HFFc6 (cell line): ENCODE measurements around the gene PHOSPHO1. TPM values are rescaled to one million over a fixed set of nuclear protein-coding genes. Genes with fewer than 3 reads are reported as not detected.

Experiments
- DNase-seq: peaks from one replicate; pipeline ENCODE4 v3.0.0-alpha.2; 2018
- H3K27ac Mint-ChIP-seq: 2 replicates; pipeline ENCODE4 v1.8.0; 2020; ENCODE audit warnings: mild to moderate bottlenecking, mixed read lengths
- H3K27me3 Mint-ChIP-seq: 2 replicates; pipeline ENCODE4 v1.8.0; 2021; ENCODE audit warnings: mild to moderate bottlenecking, moderate library complexity, mixed read lengths; ENCODE audit not compliant: insufficient read depth
- H3K36me3 Mint-ChIP-seq: 2 replicates; pipeline ENCODE4 v1.8.0; 2021; ENCODE audit warnings: low read depth, mixed read lengths
- H3K4me1 Mint-ChIP-seq: 2 replicates; pipeline ENCODE4 v1.8.0; 2020; ENCODE audit warnings: low read depth, mixed read lengths
- H3K4me3 Mint-ChIP-seq: 2 replicates; pipeline ENCODE4 v1.8.0; 2020; ENCODE audit warnings: mild to moderate bottlenecking, moderate library complexity, mixed read lengths
- H3K9me3 Mint-ChIP-seq: 2 replicates; pipeline ENCODE4 v1.8.0; 2020; ENCODE audit warnings: mild to moderate bottlenecking, mixed read lengths
- CTCF ChIP-seq: fragments of 200-600 bp; sonication (generic); IDR thresholded peaks from 2 replicates; pipeline ENCODE4 v1.5.0; 2021; ENCODE audit warnings: antibody characterized with exemption, mild to moderate bottlenecking
- total RNA-seq, 6 experiments: library from RNA; stranded (reverse); fragmentation: NEBNext Ultra II Directional; extraction: Animal tissue kit (Norgen Biotek cat#: 25700); gene quantifications; 2 replicates in 1 of 6; 3 replicates in 5 of 6; pipeline ENCODE4 v1.2.3, GENCODE V29; 2021

The PHOSPHO1 gene
- total RNA-seq, 6 experiments from 2014 or later = 0.13 to 0.17 (median 0.17) TPM; not detected in 3

- Mint-ChIP-seq H3K4me1 (peaks cover 6% of the 10 kb centered on the region; the same call in 1 of the 2 replicates), H3K4me3 (no peak overlapping the region), H3K27ac (no peak overlapping the region), H3K9me3 (no peaks in the 10 kb centered on the region), H3K27me3 (peaks cover 44% of the 10 kb centered on the region), H3K36me3 (no peaks in the 10 kb centered on the region)
- no peak for TF ChIP-seq CTCF
- no peak for DNase-seq
These were observed 7.4 kb downstream of the PHOSPHO1 start for GRCh38 chr17:49223168-49223516.

DNA sequence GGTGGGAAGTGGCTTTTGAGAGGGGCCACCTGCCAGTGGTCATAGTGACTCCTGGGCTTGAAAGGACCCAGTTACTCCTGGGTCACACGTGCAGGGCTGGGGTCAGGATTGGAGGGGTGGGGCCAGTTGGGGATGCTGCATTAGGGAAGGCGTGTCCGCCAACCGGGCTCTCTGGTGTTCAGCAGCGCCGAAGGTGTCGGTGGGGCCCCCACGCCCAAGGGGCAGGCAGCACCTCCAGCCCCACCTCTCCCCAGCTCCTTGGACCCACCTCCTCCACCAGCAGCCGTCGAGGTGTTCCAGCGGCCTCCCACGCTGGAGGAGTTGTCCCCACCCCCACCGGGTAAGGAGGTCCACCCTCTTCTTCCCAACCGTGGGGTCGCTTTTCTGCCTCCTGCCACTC is 10.6 kb downstream of the PHOSPHO1 start:
- no peak overlapping the region for H3K4me3 Mint-ChIP-seq
- H3K27ac Mint-ChIP-seq = no peak overlapping the region
- no peak for DNase-seq
- H3K9me3 Mint-ChIP-seq = no peaks in the 10 kb centered on the region
- H3K36me3 Mint-ChIP-seq = no peaks in the 10 kb centered on the region
- peaks cover 33% of the 10 kb centered on the region for H3K27me3 Mint-ChIP-seq
- TF ChIP-seq CTCF = no peak
- peaks cover 6% of the 10 kb centered on the region; the same call in 1 of the 2 replicates for H3K4me1 Mint-ChIP-seq

DNA sequence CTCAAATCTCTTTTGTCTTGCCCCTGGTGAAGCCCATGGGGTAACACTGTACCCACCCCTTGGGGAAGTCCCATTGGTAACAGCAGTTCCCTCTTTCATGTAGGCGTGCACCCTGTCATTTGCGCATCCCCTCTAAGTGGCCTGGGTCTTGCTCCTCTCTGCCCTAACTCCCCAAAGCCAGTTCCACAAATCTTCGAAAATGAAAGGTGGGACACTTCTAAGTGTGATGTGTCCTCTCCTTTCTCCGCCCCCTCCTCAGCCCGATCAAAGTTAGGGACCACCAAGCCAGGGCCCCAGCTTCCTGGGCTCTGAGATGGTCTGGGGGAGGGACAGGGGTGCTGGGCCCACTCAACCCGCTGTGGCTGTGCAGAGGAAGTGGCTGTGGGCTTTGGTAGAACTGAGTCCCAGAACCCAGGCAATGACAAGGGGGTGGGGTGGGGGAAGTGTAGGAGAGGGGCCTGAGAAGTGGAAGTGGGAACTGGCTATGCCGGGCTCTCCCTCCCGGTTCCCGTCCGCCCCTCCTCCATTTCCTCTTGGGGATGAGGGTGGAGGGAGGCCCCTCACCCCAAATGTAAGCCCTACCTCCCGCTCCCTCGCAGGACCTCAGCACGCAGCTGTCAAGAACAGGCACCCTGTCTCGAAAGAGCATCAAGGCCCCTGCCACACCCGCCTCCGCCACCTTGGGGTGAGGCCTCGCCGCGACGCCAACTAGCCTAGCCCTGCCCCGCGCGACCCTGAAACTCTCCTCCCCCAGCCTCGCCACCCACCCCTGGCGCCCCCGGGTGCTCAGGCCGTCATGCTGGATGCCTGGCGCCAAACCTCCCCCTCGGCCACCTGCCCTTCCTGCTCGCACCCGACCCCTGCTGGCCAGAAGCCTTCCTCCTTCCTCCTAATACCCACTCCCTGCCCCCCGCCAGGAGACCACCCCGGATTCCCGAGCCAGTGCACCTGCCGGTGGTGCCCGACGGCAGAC is 11.4 kb downstream of the PHOSPHO1 start:
- Mint-ChIP-seq H3K36me3 (no peaks in the 10 kb centered on the region), H3K9me3 (no peaks in the 10 kb centered on the region), H3K27me3 (peaks cover 32% of the 10 kb centered on the region)

DNA sequence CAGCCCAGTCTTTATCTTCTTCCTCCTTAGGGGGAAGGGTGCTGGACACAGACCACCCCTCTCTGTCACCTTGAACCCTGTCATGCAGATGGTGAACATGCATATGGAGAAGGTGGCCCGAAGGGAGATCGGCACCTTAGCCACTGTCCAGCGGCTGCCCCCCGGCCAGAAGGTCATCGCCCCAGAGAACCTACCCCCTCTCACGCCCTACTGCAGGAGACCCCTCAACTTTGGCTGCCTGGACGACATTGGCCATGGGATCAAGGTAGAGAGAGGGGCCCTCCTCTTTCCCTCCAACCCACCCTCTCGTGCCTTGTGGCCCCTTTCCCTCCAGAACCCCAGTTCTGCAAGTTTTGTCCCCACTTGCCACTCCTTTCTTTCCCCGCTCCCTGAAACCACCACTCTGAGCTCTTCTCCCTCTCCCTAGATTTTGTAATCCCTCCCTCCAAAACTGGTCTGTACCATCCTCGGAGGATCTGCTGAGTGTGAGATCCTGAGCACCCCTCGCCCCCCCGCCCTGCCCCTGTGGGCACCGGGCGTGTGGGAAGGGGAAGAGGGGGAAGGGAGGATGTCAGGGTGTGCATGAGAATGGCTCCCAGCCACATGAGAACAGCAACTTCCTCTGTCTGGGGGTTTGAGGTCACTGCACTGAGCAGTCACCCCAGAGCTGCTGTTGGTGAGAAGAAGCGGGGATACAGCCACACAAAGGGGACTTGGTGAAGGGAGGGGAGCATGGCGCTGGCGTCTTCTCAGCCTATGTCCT is 12.8 kb downstream of the PHOSPHO1 start:
- no peaks in the 10 kb centered on the region for H3K4me1 Mint-ChIP-seq
- H3K4me3 Mint-ChIP-seq = no peak overlapping the region
- no peaks in the 10 kb centered on the region for H3K36me3 Mint-ChIP-seq
- no peaks in the 10 kb centered on the region for H3K9me3 Mint-ChIP-seq
- peaks cover 23% of the 10 kb centered on the region for H3K27me3 Mint-ChIP-seq
- H3K27ac Mint-ChIP-seq = no peak overlapping the region
- DNase-seq = no peak
- no peak for TF ChIP-seq CTCF

More for the DNA sequence above, 11.4 kb downstream of the PHOSPHO1 start:
- TF ChIP-seq CTCF = peak; percentile 45
- H3K27ac Mint-ChIP-seq = no peak overlapping the region
- DNase-seq = no peak
- peaks cover 6% of the 10 kb centered on the region; the same call in 1 of the 2 replicates for H3K4me1 Mint-ChIP-seq
- H3K4me3 Mint-ChIP-seq = no peak overlapping the region

- Mint-ChIP-seq H3K36me3 (no peaks in the 10 kb centered on the region), H3K4me1 (no peaks in the 10 kb centered on the region), H3K9me3 (no peaks in the 10 kb centered on the region), H3K27ac (no peak overlapping the region), H3K4me3 (no peak overlapping the region), H3K27me3 (peaks cover 18% of the 10 kb centered on the region)
- no peak for TF ChIP-seq CTCF
- no peak for DNase-seq
These were observed 13.5 kb downstream of the PHOSPHO1 start for GRCh38 chr17:49216953-49217650.
